ENCODE measurements around the gene CHST14.

Gene CHST14

GRCh38 chr15:40489274-40490175 lies 18.7 kb downstream of the CHST14 start:
- DNase-seq: no peak

GRCh38 chr15:40493089-40493840 lies 22.5 kb downstream of the CHST14 start:
- no peak for DNase-seq

DNA sequence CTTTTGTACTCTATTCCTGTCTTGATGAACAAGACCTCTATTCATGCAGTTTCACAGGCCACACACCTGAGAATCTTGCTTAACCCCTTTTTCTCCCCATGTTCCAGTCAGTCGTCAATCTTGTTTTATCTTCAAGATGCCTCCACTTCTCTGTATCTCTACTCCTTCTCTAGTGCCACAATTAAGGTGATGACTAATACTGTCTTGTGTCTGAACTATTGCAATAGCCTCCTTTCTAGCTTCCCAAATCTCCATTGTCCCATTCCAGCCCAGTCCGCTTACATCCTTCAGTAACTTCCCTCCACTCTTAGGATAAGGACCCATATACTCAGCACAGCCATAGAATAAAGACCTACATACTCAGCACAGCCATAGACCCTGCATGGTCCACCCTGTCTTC lies 24.7 kb downstream of the CHST14 start:
- no peak for DNase-seq

DNA sequence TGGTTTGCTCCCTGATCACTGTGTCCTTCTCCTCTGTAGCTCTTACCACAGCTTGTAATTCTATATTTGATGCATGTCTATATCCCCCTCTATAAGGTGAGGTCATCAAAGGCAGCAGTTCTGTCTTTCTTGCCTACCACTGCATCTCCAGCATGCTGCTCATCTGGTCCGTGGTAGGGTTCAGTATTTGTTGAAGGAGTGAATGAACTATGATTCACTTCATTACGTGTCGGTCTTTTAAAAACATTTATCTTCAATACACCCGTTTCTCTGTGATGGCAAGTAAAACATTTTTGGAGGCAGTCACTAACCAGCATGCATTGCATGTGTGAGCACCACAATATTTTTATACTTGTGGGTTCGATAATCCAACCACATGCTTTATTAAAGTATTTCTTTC lies 27.6 kb downstream of the CHST14 start:
- DNase-seq: no peak

- no peak for DNase-seq
These were observed 28.1 kb downstream of the CHST14 start for GRCh38 chr15:40498891-40499290.

DNA sequence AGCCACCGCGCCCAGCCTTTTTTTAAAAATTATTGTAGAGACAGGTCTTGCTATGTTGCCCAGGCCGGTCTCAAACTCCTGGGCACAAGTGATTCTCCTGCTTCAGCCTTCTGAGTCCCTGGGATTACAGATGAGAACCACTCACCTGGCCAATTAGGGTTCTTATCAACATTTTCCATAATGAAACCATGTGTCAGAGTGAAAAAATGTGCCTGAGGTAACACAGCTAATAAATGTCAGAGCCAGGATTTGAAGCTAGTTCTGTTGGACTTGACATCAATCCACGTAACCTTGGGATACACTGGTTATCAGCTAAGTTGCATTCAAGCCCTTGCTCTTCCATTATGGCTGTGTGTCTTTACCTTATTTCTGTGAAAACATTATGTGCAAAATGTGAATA lies 29.1 kb downstream of the CHST14 start:
- no peak for DNase-seq

GRCh38 chr15:40500568-40501330 lies 30.0 kb downstream of the CHST14 start:
- no peak for DNase-seq

GRCh38 chr15:40501487-40501886 lies 30.7 kb downstream of the CHST14 start:
- no peak for DNase-seq

DNA sequence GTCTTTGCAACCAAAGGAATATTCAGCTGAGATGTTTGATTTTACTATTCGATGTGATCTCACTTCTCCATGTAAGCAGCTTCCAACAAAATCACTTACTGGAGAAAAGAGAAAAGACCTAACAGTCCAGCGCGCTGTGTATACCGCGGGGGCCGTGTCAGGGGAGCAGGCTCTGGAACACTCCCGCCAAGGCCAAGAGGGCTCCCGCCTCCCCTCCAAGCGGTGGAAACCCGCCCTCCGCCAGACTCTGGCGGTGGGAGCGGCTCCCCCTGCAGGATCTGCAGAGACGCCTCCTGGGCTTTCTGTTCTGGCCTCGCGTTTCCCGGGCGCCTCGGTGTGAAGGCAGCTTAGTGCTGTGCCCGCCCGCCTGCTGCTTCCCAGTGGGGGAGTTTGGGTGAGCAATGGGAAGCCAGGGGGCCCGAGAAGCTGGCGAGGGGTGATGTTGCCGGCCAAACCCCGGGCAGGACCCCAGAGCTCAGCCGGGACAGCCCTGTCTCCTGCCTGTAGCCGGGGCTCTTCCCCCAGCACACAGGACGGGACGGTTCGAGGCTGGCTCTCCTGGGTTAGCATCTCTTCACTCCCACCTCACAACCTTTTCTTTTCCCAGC lies 36.3 kb downstream of the CHST14 start:
- DNase-seq: peak; percentile 90

- DNase-seq: no peak
These were observed 37.4 kb downstream of the CHST14 start for GRCh38 chr15:40508216-40508615.

DNA sequence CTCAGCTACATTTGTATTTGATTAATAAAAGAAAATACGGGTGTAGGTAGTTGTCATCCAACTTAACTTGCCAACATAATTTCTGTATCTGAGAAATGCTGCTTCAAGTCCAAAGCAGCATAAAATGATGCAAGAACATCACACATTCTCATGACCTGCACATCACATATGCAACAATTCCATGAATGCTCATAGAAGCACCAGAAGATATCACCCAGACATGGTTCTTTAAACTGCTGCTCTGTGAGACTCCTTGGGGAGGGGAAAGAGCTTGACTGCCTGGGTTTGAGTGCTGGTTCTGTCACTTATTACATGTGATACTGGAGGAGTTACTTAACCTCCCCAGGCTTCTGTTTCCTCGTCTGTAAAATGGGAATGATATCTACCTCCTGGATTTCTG lies 39.4 kb downstream of the CHST14 start:
- DNase-seq: no peak

GRCh38 chr15:40511093-40511471 lies 40.3 kb downstream of the CHST14 start:
- DNase-seq: peak; percentile 39

GRCh38 chr15:40511472-40512133 lies 40.8 kb downstream of the CHST14 start:
- peak; percentile 59 for DNase-seq

GRCh38 chr15:40512440-40512839 lies 41.7 kb downstream of the CHST14 start:
- DNase-seq: no peak

DNA sequence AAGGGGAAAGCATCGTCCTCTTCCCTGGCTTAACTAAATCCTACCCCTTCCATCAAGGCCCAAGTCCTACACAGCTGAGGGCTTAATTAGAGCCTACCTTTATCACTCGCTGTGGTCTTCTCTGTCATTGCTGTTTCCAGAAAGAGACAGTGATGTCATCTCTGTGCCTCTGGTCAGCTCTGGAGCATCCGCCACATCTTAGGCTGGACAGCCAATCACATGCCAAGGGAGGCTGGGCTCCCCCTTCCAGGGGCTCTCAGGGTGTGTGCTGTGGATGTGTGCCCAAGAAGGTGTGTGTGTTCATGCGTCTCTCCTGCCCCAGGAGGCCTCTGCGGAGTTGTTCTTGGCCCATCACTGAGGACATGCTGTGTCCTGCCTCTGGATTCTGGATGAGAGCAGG lies 42.8 kb downstream of the CHST14 start:
- no peak for DNase-seq

DNA sequence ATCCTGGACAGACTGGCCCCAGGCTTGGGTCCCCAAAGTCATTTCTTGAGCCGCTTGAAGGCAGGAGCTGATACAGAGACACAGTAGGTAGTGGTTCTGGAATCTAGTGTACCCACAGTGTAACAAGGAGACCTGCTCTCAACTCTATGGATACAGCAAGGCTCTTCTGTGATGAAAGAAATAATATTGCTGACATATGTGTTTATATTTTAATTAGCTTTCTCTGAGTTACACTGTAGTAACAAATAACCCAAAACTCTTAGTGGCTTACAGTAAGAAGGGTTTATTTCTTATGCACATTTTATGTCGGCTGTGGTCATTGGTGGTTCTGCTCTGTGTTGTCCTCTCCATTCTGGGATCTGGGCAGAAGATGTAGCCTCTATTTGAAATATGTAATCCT lies 45.5 kb downstream of the CHST14 start:
- DNase-seq: no peak

Data from hematopoietic multipotent progenitor cell treated with erythropoietin and hydrocortisone succinate and interleukin-3 and kit ligand, for 6 days (in vitro differentiated cells).